SH-SY5Y (cell line): ENCODE measurements around the gene SLC2A5.

Experiments
- GATA2 ChIP-seq: IDR thresholded peaks from 2 replicates; pipeline ENCODE4 v1.6.1; 2011; ENCODE audit warnings: mild to moderate bottlenecking, low read depth, low read length
- GATA3 ChIP-seq: IDR thresholded peaks from 2 replicates; pipeline ENCODE4 v1.6.1; 2011; ENCODE audit warnings: low read depth, mild to moderate bottlenecking, low read length, moderate library complexity

The SLC2A5 gene

DNA sequence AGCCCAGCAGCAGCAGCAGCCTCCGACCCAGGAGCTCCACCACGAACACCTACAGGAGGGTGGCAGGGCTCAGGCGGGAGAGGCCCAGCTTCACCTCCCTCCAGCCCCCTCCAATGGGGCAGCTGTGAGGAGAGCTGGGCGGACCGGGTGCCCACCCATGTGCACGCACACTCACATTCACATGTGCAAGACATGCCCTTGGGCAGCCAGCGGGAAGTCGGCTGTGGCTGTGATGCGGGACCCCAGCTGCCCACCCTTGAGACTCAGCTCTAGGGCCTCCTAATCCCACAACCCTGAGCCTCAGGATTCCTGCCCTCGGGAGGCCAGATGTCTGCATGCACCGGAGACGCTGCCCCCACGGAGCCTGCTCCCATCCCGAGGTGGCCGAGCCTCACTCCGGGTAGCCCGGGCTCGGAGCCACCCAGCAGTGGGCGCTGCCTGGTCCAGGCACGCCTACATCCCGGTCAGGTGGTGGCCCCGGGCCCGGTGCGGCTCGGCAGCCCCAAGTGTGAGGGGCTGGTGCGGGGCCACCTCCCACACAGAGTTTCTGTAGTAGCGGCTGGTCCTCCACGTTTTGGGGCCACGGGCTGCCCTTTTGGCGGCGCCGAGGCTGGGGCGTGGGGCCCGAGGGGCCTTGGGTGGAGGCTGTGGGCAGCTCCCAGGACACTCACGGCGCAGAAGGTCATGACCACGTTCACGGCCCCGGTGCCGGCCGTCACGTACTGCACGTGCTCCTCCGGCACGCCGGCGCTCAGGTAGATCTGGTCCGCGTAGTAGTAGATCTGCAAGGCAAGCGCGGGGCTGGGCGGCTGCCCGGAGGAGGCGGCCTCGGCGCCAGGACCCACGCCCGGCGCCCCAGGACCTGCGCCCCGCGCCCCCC is 30.3 kb downstream of the SLC2A5 start:
- no peak for TF ChIP-seq GATA2
- TF ChIP-seq GATA3: no peak

DNA sequence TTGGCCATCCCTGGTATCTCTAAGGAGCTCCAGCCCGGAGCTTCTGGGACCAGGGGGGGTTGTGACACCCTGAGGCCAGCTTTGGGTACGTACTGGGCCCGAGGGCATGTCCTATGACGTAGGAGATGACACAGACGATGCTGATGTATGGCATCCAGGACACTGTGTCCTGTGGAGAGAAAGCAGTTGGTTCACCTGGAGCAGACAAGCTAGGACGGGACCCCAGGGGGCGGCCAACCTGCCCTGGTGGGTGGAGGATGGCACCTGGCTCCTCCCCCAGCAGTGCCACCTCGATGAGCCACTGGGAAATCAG is 31.1 kb downstream of the SLC2A5 start:
- TF ChIP-seq GATA3 (no peak), GATA2 (no peak)

DNA sequence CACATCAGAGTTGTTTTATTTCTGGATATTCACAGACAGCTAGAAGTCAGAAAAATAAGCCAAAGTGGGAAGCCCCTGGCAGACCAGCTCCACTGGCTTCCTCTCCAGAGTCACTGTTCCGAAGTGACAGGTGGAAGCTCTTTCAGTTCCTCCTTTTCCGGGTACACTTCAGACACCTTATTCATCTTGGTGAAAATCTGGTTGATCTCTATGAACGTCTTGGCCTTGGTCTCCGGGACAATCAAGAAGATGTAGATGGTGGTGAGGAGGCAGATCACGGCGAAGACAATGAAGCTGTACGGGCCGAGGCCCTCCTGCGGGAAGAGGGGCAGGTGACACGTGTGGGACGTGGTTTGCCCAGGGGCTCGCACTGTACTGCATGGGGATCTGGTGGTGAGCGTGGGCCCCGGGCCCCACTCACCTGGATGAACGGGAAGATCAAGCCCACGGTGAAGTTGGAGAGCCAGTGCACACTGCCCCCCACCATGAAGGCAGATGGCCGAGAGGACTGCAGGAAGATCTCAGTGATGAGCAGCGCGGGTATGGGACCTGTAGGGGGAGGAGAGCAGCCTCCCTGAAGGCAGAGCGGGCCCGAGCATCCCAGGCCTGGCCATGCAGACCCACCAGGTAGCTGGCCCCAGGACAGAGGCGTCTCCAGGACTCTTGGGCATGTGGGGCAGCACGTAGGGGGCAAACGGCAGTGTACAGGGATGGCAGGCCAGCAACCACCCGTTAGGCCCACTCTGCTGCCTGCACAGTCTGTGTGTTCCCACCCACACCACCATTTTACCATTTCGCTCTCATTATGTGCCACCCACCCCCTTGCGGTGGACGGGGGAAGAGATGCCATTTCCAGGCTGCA is 31.7 kb downstream of the SLC2A5 start:
- TF ChIP-seq GATA3 (no peak), GATA2 (no peak)

DNA sequence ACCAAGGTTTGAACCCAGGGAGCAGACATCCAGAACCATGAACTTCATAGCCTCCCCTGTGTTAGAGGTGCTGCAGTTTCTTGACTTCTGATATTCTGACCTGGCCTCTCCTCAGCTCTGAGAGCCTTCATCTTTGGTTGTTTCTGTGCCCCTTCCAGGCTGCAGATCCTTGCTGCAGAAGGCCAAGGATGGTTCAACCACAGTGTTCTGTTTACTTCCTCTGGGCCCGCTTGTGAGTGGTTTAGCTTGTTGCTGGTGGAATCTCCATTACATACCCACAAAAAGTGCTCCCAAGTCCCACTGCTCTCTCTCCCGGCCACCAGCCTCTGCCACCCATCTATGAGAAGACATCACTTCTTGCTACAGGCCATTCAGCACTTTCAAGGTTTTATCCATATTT is 34.2 kb downstream of the SLC2A5 start:
- TF ChIP-seq GATA3: no peak
- TF ChIP-seq GATA2: no peak

DNA sequence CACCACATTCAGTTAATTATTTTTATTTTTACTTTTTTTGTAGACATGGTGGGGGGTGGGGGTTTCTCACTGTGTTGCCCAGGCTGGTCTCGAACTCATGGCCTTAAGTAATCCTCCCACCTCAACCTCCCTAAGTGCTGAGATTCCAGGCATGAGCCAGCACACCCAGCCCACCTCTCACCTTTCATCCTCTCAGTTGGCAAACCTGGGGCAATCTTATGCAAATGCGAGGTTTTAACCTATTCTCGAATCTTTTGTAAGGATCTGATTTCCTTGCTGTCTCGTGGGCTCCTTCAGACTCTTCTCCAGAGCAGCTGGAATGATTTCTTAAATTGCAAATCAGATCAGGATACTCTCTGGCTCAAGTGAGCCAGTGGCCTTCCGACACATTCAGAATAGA is 36.1 kb downstream of the SLC2A5 start:
- no peak for TF ChIP-seq GATA3
- TF ChIP-seq GATA2: no peak

DNA sequence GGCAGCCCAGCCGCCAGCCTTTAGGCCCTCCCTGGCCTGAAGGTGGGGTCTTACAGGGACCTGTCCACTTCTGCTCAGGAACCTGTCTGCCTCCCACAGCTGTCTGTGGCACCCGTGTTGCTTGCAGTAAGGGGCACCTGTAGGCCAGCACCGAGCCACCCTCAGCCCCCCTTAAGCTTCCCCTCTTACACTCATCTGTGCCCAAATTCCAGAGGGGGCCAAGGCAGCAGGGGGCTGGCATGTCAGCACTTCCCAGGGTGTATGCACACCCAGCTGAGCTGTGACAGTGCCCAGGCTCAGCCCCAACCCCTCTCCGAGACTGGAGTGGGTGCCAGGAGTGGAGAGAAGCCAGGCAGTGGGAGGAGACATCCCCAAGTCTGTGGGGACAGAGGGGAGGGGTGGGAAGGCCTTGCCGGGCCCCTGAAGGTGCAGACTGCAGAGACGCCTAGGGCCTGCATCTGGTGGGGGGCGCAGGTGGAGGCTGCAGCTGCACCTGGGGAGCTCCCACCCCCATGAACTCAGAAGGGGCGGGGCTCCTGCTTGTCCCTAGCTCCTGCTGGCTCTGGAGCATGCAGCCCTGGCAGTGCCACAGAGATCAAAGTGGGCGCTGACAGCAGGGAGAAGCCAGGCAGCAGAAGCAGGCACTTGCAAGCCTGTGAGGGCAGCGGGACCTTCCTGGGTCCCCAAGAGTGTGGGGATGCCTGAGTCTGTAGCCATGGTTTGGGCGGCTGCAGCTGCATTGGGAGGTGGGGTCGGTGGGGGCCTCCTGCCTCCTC is 37.8 kb downstream of the SLC2A5 start:
- TF ChIP-seq GATA3 (no peak), GATA2 (no peak)

DNA sequence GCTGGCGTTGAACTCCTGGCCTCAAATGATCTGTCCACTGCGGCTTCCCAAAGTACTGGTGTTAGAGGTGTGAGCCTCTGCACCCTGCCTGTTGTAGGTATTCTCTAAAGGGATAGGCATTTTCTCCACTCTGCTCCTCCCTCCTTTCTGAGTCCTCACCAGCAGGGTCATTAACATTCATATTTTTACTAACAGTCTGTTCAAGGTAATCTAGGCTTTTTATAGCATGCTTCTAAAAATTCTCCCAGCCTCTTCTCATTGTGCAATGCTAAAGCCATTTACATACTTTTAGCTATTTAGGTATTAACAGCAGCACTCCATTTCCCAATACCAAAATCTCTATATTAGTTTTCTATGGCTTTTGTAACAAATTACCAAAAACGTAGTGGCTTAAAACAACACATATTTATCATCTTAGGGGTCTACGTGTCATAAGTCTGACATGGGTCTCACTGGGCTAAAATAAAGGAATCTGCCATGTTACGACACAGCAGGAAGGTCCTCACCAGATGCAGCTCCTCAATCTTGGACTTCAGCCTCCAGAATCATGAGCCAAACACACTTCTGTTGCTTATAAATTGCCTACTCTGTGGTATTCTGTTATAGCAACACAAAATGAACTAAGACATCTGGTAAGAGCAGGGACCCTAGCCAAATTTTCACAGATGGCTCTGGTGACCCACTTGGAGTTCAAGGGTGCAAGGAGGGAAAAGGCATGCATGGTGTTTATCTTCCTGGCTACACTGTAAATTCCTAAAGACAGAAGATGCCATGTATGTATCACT is 40.3 kb downstream of the SLC2A5 start:
- TF ChIP-seq GATA3 (no peak), GATA2 (no peak)

DNA sequence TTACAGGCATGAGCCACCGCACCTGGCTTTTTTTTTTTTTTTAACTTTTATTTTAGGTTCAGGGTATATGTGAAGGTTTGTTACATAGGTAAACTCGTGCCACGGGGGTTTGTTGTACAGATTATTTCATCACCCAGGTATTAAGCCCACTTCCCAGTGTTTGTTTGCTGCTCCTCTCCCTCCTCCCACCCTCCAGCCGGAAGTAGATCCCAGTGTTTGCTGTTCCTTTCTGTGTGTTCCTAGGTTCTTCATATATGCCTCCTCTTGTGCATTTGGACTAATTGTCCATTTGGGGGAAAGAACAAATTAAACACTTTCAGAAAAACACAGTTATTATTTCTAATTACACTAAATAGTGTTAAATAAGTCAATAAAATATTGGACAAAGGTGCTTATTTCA is 42.1 kb downstream of the SLC2A5 start:
- TF ChIP-seq GATA2 (no peak), GATA3 (no peak)

DNA sequence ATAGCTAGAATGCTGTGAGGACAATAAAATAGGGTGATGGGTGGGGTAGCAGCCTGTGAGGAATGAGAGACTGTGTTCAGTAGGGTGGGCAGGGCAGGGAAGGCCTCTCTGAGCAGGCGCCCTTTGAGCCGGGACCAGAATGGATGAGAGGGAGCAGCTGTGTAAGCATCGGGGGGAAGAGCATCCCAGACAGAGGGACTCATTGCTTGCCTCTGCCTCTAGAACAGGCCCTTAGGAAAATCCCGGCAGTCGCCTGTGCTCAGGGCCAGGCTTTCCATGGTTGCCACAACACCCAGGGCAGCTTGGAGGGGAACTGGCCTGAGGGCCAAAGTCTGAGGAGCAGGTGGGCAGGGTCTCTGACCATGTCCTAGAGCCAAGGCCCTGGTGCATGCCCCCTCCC is 44.0 kb downstream of the SLC2A5 start:
- no peak for TF ChIP-seq GATA2
- no peak for TF ChIP-seq GATA3

DNA sequence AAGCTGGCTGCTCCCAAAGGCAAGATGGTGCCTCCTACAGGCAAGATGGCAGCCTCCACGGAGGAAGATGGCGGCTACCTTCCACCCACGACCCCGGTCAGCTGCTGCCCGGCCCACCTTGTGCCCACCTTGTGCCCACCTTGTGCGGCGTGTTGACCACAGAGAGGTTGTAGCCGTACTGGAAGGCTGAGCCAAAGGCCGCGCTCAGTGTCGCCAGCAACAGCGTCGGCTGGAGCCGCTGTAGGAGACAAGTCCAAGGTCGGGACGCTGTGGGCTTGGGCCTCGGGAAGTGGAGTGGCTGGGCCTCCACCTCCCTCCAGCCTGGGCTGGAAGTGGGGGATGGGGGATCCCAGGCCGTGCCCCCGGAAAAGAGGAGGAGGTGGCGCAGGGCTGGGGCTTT is 44.6 kb downstream of the SLC2A5 start:
- TF ChIP-seq GATA2: no peak
- TF ChIP-seq GATA3: no peak

DNA sequence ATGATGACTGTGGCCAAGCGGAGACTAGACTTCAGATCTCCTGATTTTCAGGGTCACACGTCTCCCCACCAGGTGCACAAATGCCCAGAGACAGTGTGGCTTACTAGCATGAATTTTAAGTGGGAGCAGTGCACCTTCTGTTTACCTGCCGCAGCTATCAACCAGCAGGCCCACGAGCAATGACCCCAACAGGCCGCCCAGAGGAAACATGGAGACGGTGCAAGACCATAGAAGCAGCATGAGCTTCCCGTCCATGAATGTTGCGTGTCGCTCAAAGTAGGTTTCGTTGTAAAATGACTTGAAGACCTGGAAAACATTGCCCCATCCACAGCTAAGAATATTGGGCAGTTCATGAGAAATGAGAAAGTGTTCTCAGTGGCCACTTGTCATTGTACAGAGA is 46.7 kb downstream of the SLC2A5 start:
- no peak for TF ChIP-seq GATA3
- TF ChIP-seq GATA2: no peak

DNA sequence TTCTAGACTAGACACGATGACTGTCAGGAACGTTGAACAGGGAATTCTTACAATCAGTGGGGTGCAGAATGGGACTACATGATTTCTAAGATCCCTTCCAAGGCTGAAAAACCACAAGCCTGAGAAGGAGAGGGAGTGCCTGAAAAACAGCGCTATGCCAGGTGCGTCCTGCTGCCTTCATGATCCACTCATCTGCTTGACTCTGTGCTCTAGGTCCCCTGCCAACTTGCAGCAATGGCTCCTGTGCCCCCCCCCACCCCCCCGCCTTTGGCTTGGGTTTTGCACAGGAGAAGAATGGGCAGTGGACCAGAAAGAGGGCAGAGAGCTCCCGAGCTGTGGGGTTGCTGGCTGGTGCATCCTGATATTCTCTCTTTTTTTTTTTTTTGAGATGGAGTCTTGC is 49.1 kb downstream of the SLC2A5 start:
- TF ChIP-seq GATA2: no peak
- no peak for TF ChIP-seq GATA3

DNA sequence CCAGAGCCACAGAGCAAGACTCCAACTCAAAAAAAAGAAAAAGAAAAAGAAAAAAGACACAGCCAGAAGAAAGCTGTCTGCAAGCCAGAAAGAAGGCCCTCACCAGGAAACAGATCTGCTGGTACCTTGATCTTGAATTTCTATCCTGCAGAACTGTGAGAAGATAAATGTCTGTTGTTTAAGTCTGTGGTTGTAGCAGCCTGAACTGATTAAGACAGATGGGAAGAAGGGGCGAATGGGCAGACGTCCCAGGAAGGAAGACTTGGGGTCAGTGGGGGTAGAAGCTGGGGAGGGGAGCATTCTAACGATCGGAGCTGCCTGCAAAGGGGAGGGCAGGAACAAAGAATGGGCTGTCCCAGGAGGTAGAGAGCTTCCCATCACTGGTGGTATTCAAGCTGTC is 49.5 kb downstream of the SLC2A5 start:
- TF ChIP-seq GATA2: no peak
- no peak for TF ChIP-seq GATA3

DNA sequence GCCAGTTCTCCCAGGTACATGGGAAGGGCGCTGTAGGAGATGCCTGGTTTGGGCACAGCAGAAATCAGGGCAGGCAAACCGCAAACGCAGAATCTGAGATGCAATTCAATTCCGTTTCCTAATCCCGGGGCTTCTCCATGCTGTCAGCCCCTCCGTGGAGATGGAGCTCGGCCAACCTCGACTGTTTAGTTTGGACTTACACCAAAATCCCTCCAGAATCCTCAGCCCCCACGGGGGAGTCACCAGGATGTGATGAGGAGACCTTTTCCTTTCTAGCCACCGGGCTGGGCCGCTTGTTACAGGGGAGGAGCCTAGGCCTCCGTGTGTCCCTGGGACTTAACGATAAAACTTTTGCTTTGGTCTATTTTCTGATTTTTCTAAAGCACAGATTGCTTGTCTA is 51.1 kb downstream of the SLC2A5 start:
- TF ChIP-seq GATA2: no peak
- no peak for TF ChIP-seq GATA3

DNA sequence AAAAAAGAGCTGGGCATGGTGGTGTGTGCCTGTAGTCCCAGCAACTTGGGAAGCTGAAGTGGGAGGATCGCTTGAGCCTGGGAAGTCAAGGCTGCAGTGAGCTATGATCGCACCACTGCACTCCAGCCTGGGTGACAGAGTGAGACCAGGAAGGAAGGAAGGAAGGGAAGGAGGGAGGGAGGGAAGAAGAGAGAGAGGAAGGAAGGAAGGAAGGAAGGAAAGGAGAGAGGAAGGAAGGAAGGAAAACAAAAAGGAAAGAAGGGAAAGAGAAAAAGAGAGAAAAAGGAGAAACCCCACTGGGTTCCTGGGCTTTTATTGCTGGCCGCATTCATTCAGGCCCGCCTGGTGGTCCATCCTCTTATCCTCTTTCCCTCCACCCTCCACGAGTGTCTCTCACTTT is 53.0 kb downstream of the SLC2A5 start:
- TF ChIP-seq GATA2: no peak
- no peak for TF ChIP-seq GATA3
